Measurements from ENCODE around the gene TCERG1L.

GRCh38 chr10:131135716-131136115 is 175.8 kb downstream of the TCERG1L start:
- no peak for TF ChIP-seq CTCF (IDR thresholded peaks at IDR 0.05)
- TF ChIP-seq POLR2A (IDR thresholded peaks at IDR 0.05), result no peak
